Thyroid gland (tissue), 4 donors: Measurements from ENCODE around the gene IFNAR2.

Experiments used
- POLR2A ChIP-seq, 2 donors: fragments of 450-650 bp; IDR thresholded peaks; one replicate each; pipeline ENCODE4 v1.6.1; 2017; ENCODE audit warnings: antibody characterized with exemption in 2 of 2, mild to moderate bottlenecking in 2 of 2, moderate library complexity in 1 of 2
- TF ChIP-seq, protein P1 (sequence below), 6 experiments: fragments of 200-600 bp in 3 of 6; fragments of 450-650 bp in 3 of 6; sonication (generic) in 3 of 6; IDR thresholded peaks; one replicate each; pipeline ENCODE4 v1.5.1; 2016 to 2019; ENCODE audit warnings: antibody characterized with exemption in 6 of 6, mild to moderate bottlenecking in 2 of 6, inconsistent platforms in 1 of 6, moderate library complexity in 1 of 6

DNA sequence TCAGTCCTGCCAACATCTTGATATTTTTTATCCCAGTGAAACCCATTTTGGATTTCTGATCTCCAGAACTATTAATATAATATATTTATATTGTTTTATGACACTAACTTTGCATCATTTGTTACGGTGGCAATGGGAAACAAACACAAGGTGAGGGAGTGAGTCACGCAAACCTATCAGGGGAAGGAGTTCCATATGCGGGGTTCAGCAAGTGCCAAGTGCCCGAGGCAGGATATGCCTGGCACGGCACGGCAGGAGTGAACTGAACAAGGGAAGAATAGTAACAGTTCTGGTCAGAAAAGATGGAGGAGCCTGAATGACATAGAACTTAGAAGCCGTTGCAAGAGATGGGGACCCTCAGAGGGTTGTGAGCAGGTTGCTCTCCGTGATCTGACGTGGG is 28.7 kb downstream of the IFNAR2 start:
- TF ChIP-seq, protein P1, sequence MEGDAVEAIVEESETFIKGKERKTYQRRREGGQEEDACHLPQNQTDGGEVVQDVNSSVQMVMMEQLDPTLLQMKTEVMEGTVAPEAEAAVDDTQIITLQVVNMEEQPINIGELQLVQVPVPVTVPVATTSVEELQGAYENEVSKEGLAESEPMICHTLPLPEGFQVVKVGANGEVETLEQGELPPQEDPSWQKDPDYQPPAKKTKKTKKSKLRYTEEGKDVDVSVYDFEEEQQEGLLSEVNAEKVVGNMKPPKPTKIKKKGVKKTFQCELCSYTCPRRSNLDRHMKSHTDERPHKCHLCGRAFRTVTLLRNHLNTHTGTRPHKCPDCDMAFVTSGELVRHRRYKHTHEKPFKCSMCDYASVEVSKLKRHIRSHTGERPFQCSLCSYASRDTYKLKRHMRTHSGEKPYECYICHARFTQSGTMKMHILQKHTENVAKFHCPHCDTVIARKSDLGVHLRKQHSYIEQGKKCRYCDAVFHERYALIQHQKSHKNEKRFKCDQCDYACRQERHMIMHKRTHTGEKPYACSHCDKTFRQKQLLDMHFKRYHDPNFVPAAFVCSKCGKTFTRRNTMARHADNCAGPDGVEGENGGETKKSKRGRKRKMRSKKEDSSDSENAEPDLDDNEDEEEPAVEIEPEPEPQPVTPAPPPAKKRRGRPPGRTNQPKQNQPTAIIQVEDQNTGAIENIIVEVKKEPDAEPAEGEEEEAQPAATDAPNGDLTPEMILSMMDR (IDR thresholded peaks at IDR 0.05): no peak
- TF ChIP-seq POLR2A (IDR thresholded peaks at IDR 0.05): no peak
